GM18867 (cell line): ENCODE measurements around the gene CUBN.

Source experiments
- ATAC-seq: cut with Tn5 transposase; IDR thresholded peaks from one replicate; pipeline ENCODE4 v1.9.1; 2021; ENCODE audit warnings: mild to moderate bottlenecking, moderate library complexity; ENCODE audit not compliant: unreplicated experiment

Gene CUBN

DNA sequence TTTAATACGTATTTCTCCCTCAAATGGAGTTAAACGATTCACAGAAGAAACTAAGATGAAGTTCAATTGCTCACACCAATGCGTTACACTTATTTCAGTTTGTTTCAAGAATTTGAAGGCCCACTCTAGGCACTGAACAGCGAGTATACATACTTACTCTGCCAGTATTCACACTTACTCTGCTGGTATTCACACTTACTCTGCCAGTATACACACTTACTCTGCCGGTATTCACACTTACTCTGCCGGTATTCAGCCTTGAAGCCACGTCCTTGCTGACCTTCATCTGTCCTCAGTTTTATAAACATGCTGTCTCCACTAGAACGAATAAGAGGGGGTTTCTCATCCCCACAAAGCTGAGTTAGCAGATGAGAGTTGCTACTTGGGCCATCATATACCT lies 86.0 kb downstream of the CUBN start:
- ATAC-seq, result no peak

DNA sequence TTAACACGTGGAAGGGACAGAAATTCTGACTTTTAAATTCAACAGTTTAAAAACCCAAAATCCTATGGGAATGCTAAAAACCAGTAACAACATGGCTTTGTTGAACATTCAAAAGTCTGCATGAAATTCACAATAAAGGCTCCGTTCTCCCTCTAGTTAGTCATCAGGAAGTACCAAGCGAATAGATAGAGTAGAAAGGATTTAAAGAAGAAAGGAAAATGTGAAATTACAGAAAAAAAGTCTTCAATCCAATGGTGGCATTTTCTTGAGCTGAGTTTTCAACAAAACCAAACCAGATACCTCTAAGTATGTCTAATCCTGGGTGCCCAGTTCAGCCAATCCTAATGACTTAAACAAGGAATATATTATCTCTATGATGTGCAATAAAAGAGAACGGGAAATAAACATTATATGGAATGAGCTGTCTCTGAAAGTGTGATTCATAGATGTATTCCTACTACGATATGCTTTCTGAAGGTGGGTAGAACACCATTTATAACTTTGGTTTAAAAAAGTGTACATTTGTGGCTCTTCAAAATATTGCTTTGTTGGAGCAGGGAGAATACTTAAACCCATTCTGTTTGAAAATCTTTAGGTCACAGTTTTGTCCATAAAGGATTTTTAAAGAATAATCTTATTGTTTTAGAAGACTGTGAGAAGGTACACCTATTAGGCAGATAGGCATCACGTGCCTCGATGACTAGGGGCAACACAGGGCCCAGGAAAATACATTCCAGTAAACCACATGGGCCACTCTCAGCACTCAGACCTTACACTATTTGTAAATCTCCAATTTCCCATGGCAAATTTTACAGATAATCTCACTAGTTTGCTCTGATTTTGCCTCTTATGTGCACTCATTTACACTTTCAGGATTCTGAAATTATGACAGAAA lies 87.7 kb downstream of the CUBN start:
- no peak for ATAC-seq

DNA sequence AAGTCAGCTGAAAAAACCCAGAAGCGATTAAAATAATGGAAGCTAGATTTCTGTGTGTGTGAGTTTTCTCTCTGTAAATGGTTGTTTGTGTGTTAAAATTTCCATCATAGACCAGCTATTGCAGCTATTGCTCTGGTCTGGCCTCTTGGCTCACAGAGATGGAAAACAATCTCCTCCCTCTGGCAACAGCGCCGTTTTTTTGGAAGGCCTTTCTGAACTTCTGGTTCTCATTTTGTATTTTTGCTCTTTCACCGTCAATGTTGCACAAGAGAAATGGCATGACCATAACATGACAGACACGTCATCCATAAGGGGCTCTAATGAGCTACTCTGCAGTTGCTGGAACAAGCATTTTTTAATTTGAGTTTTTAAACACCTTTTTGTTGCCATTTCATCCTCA lies 91.0 kb downstream of the CUBN start:
- ATAC-seq, result no peak

DNA sequence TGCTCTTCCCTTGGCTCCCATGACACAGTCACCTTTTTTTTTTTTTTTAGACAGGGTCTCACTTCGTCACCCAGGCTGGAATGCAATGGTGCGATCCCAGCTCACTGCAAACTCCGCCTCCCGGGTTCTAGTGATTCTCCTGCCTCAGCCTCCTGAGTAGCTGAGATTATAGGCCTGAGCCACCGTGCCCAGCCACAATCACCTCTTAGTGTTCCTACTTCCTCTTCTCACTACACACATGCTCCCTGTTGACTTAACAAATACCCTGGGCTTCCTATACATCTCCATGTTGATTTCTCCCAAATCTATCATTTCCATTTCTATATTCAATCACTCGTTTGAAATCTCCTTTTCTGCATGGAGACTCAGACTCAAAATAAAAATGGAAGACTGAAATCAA lies 91.7 kb downstream of the CUBN start:
- no peak for ATAC-seq

DNA sequence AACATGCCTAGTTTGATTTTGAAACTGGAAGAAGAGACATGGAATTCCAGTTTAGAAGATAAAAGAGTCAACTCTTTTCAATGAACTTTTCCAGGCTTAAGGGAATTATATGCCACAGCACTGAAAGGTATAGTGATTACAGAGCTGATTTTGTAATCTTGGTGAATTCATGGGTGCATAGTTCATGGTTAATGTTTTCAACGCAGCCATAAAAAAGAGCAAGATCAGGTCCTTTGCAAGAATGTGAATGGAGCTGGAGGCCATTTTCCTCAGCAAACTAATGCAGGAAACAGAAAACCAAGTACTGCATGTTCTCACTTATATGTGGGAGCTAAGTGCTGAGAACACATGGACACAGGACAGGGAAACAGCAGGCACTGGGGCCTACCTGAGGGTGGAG lies 94.2 kb downstream of the CUBN start:
- no peak for ATAC-seq

DNA sequence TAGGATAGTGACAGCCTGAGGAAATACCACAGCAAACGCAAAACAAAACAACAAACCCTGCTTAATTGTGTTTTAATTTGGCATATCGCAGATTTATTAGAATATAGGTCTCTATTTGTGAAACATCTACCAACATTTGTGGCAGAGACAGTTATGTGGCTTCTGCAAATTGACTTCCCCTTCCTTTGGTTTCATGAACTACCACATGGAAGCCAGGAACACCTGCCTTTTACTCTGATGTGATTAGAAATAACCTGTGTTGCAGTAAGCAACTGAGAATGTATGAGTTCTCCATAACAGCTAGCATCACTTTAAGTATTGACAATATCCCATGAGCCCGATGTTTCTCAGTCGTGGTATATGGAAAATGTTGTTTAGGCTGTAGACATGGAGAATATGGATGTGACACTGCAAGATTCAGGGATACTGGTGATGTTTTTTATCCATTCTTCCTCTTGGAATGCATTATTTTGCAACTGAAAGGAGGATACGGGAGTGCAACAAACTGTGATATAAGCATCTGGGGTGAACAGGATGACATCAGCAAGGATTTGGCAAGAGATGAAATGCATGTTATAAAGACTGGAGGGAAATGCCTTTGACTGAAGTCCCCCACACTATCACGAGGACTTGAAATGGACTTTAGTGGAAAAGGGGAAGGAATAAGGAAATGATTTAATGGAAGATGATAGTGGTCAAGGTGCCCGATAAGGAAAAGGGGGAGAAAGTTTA lies 95.9 kb downstream of the CUBN start:
- ATAC-seq, result no peak

DNA sequence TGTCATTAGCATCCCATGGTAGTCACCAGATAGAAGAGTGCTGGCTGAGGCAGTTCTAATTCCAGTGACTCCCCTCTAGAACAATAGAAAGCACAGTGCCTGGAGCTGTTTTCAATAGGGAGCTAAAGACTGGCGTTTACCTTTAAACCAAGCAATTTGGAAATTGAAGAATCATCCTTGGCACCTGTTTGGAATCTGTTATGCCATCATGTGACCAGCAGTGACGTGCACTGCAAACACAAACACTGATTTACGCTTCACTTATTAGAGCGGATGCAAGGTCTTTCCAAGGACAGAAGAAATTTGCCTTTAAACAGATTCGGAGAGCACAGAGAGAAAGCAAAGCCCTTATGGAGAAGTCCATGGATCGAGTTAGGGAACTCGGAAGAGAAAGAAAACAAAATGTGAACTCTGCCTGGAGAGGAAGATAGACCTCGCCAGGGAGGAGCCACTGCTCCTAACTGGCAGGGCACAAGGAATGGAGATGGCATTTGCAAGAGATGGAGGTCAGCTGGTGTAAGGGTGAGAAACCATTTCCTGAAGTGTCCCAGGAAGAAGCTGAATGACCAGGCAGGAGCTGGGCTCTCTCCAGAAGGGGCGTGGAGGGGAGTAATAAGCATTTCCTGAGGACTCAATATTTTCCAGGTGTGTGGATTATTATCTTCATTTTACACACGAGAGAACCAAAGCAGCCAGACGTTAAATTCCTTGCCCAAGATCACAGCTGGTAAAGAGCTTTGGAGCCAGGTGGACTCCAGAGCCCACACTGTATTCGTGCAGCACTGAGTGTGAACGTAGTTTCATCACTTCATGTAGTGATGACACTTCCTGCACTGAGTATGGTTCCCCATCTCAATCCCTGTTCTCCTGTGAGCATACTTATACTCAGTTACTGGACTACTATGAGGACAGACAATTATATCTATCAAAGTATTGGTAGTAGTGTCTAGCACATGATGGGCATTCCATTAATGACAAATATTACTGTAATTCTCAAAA lies 97.7 kb downstream of the CUBN start:
- no peak for ATAC-seq

DNA sequence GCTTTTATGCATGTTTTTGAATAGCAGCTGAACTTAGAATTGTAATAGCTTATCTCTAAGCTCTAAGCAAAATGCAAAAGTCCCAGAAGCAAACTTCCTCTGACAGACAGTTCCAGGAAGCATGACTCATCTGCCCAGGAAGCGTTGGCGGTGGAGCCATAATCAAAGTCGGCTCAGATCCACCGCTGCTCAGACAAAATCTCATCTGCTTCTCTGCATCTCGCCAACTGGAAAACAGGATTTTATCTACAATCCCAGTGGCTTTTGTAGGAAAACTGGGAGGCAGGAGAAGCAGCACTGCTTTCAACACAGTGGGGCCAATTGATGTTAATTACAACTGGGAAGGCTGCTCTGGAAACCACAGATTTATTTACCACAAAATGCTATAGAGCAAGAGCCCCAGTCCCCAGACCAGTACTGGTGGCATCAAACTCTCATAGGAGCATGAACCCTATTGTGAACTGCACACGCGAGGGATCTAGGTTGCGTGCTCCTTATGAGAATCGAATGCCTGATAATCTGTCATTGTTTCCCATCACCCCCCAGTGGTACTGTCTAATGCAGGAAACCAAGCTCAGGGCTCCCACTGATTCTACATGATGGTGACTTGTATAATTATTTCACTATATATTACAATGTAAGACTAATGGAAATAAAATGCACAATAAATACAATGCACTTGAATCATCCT lies 99.9 kb downstream of the CUBN start:
- no peak for ATAC-seq

DNA sequence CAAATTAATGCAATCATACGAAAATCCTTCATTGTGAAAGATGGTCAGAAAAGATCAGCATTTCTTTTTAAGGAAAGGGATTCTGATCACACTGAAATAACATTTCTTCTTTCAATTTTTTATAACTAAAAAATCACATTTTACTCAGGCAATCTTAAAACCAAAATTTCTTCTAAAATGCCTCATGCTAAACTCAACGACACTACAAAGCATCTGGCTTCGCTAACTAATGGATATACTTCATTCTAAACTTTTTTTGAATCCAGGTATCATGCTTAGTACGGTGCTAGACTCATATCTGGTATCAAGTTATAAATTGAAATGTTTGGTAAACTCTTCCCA lies 100.4 kb downstream of the CUBN start:
- no peak for ATAC-seq

DNA sequence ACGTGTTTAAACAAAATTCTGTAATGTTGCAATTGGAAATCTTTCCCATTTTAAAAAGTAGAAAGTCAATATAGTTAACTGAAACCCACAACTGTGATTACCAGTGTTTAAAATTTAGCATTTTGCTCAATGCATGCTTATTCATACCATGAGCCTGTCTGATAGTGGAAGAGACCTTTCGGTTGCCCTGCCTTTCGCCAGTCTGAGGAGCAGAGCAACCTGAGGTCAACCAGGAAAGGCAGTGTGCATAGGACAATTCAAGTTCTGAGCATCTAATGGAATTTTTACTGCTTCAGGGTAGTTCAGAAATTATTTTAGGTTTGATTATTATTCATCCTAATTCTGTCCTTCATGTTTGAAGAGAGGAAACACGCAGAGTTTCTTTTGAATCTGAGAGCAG lies 100.8 kb downstream of the CUBN start:
- ATAC-seq, result no peak

DNA sequence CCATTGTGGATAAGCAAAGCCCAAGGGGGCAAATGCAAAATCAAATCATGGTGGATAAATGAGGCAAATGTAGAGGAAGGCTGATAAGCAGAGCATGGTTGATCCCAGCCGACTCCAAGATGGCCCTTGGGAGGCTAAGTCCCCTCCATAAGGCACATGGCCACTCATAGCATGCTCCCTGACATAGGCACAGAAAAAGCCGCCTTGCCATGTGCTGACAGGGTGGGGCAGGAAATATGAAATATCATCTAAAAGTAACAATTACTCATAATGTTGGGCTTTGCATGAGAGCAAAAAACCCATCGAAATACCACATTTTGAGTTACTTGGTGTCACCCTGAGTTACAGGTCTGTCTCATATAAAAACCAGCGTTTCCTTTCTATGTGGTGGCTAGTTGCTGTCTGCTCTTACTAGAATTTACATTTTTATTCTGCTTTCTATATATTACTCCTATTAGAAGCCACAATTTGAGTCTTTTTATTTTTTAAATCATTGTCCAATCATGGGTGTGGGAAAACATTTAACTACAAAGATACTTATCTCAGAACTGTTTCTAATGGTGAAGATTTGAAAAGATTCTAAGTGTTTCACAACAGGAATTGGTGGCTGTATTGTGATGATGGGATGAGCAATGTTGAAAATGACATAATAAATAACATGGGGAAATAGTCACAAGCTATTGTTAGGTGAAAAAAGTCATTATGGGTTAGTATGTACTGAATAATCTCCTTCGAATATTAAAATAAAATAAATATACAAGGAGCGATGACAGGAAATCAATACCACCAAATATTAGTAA lies 102.7 kb downstream of the CUBN start:
- ATAC-seq, result peak; percentile 57

DNA sequence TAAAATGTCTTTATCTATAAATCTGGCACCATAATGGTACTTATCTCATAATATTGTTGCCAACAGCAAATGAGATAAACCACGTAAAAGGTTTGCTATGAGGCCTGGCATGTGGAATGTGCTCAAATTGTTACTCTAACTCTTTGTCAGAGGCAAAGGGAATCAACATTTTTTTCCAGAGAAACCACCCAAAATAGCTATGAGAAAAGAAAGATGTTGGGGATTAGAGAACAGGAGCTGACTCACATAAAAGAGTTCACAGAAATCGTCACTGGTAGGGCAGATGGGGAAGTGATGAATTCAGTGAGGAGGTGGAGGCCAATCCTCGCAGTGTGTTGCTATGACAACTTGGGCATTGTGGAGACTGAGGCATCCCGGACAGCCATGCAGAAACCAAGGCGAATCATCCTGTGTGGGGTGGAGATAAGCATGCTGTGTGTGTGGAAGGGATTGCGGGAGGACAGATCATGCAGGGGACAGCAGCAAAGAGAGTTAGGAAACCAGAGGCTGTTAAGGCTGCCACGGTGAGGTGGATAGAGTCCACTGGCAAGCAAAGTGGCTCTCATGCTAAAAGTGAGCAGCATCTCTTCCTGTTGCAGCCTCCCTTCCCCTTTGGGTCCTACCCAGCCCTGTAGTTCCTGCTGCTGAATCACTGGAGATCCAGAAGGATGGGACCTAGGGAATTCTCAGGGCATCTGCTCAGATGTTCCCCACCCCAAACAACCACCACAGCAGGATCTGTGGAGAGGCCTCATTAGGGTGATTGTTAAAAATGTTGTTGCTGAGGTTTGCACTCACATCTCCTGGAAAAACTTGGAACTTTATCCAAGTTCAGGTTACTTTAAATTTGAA lies 103.9 kb downstream of the CUBN start:
- ATAC-seq, result no peak

DNA sequence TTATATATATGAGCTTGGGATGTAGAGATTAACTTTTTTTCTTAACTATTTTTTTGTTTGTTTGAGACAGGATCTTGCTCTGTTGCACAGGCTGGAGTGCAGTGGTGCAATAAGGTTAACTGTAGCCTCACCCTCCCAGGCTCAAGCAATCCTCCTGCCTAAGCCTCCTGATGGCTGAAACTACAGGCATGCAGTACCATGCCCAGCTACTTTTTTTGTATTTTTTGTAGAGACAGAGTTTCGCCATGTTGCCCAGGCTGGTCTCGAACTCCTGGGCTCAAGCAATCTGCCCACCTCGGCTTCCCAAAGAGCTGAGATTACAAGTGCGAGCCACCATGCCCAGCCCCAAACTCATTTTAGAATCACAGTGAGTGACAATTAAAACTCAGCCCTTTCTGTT lies 105.2 kb downstream of the CUBN start:
- no peak for ATAC-seq

DNA sequence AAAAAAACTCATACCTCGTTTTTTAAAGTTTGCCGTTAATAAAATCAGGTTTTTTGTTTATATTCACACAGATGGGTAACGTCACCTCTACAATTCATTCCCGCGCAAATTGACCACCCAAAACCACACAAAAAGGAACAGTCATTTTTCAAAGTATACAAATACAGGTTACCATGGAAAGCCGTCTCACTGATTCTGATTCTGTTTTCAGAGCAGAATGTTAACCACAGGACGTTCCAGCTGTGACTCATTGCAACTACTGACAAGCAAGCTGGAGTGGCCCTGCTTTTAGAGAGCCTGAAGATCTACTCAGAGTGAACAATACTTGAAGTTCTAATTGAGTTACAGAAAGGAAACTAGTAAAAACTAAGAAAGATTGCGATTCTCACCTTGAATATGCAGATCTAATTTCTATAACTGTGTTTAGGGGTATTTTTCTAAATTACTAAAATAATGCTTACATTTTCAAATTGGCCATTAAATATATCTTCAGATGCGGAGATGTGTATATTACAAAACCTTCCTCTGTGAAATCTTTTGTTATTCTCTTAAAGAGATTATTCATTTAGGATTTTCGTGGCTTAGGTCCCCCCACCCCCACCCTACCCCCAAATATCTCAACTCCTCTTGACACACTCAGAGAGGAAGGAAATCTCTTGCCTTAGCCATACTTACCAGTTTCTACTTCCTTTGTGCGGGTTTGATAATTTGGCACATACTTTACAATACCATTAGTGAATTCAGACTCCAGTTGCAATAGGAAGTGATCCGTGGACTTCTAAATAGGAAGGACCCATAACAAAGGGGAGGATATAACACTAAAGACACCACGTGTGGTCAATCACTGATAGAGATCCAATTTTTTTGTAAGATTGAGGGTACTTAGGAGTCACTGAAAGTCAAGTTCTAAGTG lies 106.0 kb downstream of the CUBN start:
- peak; percentile 93 for ATAC-seq

DNA sequence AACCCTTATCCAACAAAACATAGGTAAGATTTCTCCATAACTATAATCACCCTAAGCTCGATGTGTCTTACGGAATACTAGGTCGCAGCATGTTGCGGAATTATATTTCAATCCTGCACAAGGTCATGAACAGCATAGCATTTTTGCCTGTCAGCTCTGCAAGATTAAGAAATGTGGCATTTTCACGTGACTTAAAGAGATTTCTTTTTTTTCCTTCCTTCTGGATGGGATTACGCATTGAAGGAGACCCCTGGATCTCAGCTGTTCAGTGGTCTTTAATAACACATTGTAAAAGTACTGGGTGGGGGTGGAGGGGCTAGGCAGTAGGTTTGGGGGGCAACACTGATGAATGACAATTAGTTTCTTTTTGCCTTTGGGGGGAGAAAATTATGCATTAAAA lies 106.7 kb downstream of the CUBN start:
- no peak for ATAC-seq

DNA sequence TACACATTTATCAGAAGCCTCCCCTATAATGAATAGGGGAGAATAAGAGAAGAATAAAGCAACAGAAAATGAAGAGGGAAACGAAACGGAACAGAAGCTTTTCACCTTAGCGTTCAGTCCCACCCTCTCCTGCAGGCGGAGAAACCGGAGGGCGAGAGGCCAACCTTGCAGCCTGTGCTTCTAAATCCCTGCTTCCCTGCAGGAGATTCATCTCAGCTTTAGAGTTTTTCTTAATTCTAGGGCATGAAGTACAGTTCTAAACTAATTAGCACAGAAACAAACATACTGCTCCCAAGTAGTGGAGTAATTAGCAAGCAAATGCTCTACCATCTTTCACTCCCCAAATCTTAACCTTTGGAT lies 107.2 kb downstream of the CUBN start:
- ATAC-seq, result no peak

DNA sequence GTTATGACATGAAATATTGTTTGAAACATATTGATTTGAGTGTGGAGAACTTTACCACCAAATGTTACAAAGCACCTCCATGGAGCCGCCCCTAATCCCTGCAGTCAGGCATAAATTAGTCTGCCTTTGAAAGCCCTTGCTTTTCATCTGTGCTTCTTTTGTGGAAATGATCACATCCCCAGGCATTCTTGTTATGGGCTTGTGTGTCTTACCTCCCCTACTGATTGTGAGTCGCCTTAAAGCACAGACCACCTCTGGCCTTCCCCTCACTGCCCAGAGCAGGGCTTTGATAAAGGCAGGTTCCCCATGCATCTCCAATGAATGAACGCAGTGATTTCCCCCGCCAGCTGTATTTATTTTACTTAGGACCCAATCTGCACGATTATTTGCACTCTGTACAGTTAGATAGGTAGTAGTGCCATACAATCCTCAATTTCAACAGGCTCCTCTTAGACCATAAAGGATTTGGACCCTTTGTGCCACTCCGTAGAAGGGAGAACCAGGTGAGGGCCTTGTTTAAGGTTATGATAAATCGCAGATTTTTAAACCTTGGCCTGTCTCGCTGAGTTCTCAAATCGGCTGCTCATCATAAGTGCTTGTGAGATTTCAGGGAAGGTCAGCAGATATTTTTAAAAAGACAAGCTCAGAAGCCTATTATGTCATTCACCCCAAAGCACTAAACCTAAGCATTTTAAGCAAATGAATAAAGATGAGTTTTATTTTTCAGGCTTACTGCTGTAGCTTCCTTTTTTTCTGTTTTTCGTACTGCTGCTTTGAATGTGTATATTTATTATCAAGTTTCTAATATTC lies 107.8 kb downstream of the CUBN start:
- ATAC-seq, result no peak
